Measurements from ENCODE around the gene CDHR5.
"Not testable (repeated sequence)": the region's sequence is repeated elsewhere in the genome, so short reads cannot be mapped to it uniquely, and the experiment has no call there.

The CDHR5 gene

DNA sequence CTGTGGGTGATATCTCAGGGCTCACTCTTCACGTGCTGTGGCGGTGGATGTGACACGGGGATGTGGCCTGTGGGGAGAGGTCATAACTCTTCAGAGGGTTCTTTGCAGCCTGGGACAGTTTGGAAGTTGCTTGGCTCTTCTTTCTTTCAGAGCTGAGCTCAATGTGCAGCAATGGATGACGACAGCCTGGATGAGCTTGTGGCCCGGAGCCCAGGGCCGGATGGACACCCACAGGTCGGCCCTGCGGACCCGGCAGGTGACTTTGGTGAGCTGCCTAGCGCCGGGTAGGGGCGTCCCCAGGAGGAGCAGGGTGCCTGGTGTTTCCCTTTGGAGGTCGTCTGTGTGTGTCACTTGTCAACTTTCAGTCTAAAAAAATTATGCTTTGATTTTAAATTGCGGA, 43.4 kb downstream of the CDHR5 start:
- no peak for DNase-seq

GRCh38 chr11:579830-580601, 44.7 kb downstream of the CDHR5 start:
- no peak for DNase-seq

DNA sequence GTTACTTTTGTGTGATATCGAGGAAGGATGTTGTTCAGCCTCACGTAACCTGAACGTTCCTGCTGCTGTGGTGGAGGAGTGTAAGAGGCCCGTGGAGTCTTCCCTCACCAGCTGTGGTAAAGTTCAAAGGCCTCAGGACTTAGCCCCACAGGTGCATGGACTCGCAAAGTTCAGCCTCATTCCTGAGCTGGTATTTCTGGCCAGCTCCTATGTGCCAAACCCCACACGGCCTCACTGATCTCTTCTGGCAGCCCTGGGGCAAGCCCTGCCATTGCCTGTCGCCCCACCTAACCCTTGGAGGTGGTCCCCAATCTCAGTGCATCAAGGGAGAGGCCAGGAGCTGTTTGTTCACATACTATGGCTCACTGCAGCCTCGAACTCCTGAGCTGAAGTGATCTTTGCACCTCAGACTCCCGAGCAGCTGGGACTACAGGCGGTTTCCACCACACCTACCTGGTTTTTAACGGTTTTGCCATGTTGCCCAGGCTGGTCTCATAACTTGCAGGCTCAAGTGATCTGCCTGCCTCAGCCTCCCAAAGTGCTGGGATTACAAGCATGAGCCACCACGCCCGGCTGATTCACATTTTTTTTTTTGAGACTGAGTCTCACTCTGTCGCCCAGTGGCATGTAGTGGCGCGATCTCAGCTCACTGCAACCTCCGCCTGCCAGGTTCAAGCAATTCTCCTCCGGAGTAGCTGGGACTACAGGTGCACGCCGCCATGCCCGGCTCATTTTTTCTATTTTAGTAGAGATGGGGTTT, 46.3 kb downstream of the CDHR5 start:
- DNase-seq, result no peak

- DNase-seq, result no peak
These were observed 47.2 kb downstream of the CDHR5 start for GRCh38 chr11:577611-577894.

DNA sequence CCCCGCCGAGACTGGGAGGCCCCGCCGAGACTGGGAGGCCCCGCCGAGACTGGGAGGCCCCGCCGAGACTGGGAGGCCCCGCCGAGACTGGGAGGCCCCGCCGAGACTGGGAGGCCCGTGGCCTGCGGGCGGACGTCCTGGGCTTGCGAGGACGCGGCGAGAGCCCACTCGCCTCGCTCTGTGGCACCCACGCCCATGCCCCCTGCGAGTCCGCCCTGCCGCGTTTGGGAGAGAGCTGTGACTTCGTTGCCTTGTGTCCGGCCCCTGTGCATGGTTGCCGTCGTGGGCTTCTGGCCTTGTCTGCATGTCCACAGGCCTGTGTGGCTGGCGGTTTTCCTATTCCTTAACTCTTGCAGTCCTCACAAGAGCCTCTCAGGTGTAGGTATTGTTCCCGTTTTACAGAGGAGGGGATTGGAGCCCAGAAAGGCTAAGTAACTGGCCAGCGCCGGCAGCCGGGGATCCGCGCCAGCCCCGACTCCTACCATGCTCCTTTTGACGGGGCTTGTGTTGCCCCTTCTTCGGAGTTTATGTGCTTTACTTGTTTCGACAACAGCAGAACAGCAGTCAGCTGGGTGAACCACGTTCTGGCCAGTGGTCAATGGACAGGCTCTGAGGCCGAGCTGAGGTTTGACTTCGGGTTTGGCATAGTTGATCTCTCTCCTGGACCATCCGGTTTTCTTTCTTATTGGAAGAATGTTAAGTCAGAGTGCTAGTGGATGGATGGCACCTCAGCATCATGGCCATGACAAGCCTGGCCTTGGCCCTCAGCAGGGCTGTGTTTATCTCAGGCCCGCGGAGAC, 47.7 kb downstream of the CDHR5 start:
- no peak for DNase-seq

DNA sequence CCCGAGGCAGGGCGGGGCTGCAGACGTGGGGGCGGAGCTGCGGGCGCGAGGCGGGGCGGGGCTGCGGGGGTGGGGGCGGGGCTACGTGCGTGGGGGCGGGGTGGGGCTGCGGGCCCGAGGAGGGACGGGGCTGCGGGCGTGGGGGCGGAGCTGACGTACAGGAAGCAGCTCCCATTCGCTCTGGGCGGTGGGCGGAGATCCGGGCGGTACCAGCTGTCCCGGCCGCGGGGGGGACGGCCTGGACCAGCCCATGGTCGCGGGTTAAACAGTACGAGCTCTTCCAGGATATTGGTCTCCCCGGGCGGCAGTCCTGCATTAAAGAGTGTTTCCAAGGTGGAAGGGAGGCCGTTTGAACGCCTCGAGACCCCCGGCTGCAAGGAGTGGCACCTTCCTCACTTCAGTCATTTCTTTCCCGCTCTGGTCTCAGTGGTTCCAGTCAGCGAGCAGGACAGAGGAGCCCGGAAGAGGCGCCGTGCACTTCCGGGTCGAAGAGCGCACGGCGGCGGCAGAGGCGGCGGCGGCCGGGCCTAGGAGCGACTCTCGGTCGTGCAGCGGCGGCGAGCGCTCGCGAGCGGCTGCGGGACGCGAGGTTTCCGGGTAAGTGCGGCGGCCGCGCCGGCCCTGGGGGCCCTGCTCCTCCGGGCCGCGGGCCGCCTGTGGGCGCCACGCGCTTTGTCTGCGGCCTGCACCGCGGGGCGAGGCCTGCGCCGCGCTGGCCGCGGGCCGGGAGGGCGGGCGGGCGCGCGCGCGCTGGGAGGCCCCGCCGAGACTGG, 48.6 kb downstream of the CDHR5 start, which contains the start of gene PHRF1:
Gene PHRF1, plus strand, starts transcription at position 475 of the 773 bp plus-strand sequence. CDS start 5,043 bp downstream, outside the sequence.
- DNase-seq, result peak; percentile 95

DNA sequence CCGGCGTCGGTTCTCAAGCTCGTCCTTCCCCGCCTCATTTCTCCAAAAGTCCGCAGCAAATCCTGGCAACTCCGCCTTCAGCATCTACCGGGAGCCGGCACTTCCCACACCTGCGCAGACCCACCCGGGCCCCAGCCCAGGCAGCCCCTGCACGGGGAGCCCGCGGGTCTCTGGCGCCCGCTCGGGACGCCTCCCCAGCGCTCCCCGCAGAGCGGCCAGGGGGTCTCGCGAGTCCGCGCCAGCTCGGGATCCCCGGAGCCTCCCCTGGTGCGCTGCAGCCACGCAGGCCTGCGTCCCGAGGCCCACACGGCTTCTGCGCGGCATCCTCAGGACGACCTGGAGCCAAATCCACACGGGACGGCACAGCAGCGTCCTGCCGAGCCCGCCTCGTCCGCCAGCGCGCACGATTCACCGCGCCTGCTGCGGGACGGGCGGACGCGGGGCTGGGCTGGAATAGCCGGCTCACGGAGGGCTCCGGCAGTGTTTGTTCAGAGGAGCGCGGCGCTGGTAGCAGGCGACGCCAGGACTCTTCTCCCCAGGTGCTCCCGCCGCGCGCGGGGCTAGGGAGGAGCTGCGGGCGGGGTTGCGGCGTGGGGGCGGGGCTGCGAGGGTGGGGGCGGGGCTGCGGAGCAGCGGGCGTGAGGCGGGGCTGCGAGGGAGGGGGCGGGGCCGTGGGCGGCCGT, 49.3 kb downstream of the CDHR5 start:
- DNase-seq, result no peak

DNA sequence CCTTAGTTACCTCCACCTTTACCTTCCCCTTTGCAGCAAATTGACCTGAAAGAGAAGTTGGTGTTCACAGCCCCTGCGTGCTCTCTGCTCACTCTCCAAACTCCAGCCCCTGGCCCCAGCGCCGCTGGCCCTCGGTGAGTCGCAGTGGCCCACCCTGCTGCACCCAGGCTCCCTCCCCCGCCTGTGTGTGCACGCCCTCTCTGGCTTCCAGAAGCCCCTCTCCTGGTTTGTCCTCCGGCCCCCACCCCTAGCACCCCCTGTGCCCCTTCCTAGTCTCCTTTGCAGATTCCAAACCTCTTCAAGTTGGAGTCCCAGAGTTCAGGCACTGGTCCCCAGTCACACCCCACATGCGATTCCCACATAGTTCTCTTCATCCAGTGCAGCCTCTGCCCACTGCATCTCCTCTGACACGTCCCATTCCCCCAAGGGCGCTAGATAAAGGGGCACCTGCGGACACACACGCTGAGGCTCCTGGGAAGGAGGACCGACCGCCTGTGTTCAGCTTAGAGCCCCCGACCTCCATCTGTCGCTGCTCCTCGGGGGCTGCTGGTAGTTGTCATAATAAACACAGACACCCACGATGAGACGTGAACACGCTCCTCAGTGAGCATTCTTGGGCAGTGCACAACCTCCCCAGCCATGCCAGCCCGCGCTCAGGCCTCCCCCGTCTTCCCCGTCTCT, 50.0 kb downstream of the CDHR5 start:
- DNase-seq, result no peak

DNA sequence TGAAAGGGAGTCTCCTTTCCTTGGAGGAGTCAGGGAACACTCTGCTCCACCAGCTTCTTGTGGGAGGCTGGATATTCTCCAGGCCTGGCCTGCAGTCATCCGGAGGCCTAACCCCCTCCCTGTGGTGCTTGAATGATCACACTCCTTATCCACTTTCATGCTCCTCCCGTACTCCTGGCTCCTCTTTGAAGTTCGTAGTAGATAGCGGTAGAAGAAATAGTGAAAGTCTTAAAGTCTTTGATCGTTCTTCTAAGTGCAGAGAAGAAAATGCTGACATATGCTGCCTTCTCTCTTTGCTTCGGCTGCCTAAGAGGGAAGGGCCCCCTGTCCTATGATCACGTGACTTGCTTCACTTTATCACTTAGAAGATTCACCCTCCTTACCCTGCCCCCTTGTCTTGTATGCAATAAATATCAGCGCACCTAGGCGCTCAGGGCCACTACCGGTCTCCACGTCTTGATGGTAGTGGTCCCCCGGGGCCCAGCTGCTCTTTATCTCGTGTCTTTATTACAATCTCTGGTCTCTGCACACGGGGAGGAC, 50.7 kb downstream of the CDHR5 start:
- not testable (repeated sequence) for DNase-seq

DNA sequence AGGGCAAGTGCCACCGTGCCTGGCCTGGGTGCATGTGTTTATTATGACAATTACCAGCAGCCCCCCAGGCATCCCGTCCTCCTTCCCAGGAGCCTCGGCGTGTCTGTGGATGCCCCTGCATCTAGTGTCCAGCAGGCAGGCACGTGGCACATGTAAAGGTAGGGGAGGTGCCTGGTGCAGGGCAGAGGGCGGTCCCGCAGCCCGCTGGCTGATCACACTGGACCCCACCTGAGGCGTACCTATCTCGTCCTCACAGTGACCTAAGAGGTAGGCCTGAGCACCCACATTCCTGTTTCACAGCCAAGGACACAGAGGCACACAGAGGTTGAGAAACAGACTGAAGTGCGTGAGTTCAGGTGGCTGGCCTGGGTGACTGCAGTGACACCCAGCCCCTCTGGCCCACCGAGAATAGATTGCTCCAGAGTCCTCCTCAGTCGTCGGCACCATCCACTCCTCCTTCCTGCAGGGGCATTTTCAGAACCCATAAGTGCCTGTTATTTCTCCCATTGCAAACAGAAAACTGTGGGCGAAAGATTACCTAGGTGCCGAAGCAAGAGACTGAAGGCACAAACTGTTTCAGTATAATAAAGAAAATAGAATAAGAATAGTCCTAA, 51.5 kb downstream of the CDHR5 start:
- no peak for DNase-seq

DNA sequence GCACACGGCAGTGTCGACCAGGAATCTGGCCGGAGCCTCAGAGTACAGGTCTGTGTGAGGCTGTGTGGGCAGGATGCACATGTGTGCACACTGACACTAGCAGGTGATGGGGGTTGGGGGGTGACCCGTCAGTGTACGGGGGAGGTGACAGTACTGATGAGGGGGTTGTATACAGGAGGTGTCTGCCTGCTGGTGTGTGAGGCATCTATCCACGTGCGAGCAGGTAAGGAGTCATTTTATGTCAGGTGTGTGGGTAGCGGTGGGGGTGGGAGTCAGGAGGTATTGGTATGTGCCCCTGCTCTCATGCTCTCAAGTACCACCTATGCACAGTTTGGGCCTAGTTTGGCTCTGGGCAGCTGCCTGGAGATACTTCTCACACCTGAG, 53.0 kb downstream of the CDHR5 start:
- DNase-seq, result no peak

DNA sequence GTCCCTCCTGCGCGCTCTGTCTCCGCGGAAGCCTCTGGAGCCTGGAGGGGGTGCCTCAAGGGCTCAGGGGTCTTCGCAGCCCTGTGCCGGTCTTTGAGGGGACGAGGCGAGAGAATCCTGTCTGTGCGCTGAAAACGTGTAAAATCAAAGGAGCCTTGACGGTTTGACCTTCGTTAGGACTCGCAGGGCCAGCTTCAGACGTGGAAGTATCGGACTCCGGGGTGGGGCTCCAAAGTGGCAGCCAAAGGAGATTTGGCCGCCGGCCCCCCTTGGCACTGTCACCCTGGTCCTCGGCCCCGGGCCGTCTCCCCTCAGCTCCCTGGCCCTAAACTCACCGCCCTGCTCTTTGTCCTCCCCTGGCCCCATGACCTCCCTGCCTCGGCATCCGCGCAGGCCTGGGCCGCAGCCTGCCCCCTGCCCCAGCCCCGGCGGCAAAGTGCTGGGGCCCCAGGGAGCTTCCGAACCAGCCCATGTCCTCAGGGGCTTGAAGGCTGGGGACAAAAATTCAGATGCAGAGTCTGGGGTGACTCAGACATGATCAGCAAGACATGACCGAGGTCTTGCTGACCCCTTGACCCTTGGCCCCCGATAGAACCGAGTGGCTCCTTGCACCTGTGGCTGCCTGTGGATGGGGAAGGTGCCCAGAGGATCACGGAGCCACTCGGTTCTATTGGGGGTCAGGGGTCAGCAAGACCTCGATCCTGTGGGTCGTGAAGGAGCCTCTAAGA, 55.4 kb downstream of the CDHR5 start:
- no peak for DNase-seq

DNA sequence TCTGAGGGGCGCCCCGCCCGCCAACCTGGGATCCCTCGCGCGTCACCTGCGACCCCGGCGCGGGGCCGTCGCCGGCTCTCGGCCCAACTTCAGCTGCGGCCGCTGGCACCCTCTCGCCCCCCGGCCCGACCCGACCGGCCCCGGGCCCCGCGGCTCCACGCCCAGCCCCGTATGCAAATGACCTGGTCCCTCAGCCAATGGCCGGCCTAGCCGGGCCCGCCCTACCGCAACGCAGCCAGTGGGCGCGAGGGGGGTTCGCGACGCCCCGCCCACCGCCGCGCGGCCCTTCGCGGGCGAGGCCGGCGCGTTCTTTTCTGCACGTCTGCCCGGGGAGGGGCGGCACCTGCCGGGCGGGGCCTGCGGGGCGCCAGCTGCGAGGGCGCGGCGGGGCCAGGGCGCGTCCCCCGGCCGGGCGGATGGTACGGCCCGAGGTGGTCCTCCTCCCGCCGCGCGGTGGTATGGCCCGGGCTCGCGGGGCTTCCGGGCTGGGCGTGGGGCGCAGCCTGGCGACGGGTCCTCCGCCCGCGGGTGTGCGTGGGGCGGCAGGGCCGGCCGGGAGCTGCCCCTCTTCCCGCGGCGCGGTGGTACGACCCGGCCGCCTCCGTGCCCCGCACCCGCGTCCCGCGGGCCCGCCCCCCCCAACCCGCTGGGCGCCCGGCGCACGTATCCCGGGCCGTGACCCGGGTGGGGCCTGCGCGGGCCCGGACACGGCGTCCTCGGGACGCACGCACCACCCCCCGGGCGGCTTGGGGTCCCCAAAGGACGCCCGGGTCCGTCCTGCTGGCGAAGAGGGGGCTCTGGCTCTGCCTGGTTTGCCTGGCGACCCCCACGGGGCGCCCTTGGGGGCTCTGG, 56.2 kb downstream of the CDHR5 start:
- DNase-seq, result peak; percentile 95

- no peak for DNase-seq
These were observed 57.0 kb downstream of the CDHR5 start for GRCh38 chr11:567629-568292.

GRCh38 chr11:567011-567628, 57.6 kb downstream of the CDHR5 start:
- no peak for DNase-seq

Data from activated CD4-positive, CD25-positive, alpha-beta regulatory T cell treated with anti-CD3 and anti-CD28 coated beads, Interleukin-2, amount 50 U/mL, for 72 hours (primary cell).